ENCODE data around the gene TNS1. TPM values are rescaled to one million over a fixed set of nuclear protein-coding genes. Genes with fewer than 3 reads are reported as not detected.

TNS1 gene
- total RNA-seq, 1 donor from 2014 or later, result 0.91 TPM

GRCh38 chr2:218009231-218009630, 6.4 kb upstream of the TNS1 start:
- H3K9me3 Mint-ChIP-seq, result no peaks in the 10 kb centered on the region
- H3K27ac Mint-ChIP-seq, result no peak overlapping the region
- peaks cover 43% of the 10 kb centered on the region for H3K27me3 Mint-ChIP-seq (ENCODE audit: low read depth)
- intact Hi-C loops (cut with micrococcal nuclease), result no loop called here
- H3K36me3 Mint-ChIP-seq (ENCODE audit: low read depth), result no peaks in the 10 kb centered on the region
- DNase-seq (ENCODE audit: low spot score), result no peak
- no peak overlapping the region for H3K4me3 Mint-ChIP-seq (ENCODE audit: low read depth)
- peaks cover 7% of the 10 kb centered on the region for H3K4me1 Mint-ChIP-seq (ENCODE audit: low read depth)

GRCh38 chr2:218008060-218009040, 5.6 kb upstream of the TNS1 start:
- no peaks in the 10 kb centered on the region for H3K36me3 Mint-ChIP-seq (ENCODE audit: low read depth)
- H3K4me3 Mint-ChIP-seq (ENCODE audit: low read depth), result no peak overlapping the region
- no peak for DNase-seq (ENCODE audit: low spot score)
- no peaks in the 10 kb centered on the region for H3K9me3 Mint-ChIP-seq
- H3K4me1 Mint-ChIP-seq (ENCODE audit: low read depth), result peaks cover 9% of the 10 kb centered on the region
- intact Hi-C loops (cut with micrococcal nuclease), result no loop called here
- H3K27me3 Mint-ChIP-seq (ENCODE audit: low read depth), result peaks cover 43% of the 10 kb centered on the region
- no peak overlapping the region for H3K27ac Mint-ChIP-seq

- no peak overlapping the region for H3K4me3 Mint-ChIP-seq (ENCODE audit: low read depth)
- H3K9me3 Mint-ChIP-seq, result no peaks in the 10 kb centered on the region
- intact Hi-C loops (cut with micrococcal nuclease), result no loop called here
- H3K27me3 Mint-ChIP-seq (ENCODE audit: low read depth), result peaks cover 32% of the 10 kb centered on the region
- H3K4me1 Mint-ChIP-seq (ENCODE audit: low read depth), result peaks cover 9% of the 10 kb centered on the region
- H3K36me3 Mint-ChIP-seq (ENCODE audit: low read depth), result no peaks in the 10 kb centered on the region
- no peak overlapping the region for H3K27ac Mint-ChIP-seq
- no peak for DNase-seq (ENCODE audit: low spot score)
These were observed 3.9 kb upstream of the TNS1 start for GRCh38 chr2:218006741-218007140.

- intact Hi-C loops (cut with micrococcal nuclease), result no loop called here
- Mint-ChIP-seq H3K36me3 (ENCODE audit: low read depth) (no peaks in the 10 kb centered on the region), H3K4me3 (ENCODE audit: low read depth) (no peak overlapping the region), H3K27ac (no peak overlapping the region), H3K4me1 (ENCODE audit: low read depth) (peaks cover 4% of the 10 kb centered on the region), H3K9me3 (no peaks in the 10 kb centered on the region), H3K27me3 (ENCODE audit: low read depth) (peaks cover 21% of the 10 kb centered on the region)
- DNase-seq (ENCODE audit: low spot score), result no peak
These were observed 2.7 kb upstream of the TNS1 start for GRCh38 chr2:218005486-218005885.

- no peak overlapping the region for H3K4me3 Mint-ChIP-seq (ENCODE audit: low read depth)
- no peaks in the 10 kb centered on the region for H3K36me3 Mint-ChIP-seq (ENCODE audit: low read depth)
- no peak for DNase-seq (ENCODE audit: low spot score)
- no peak overlapping the region for H3K27ac Mint-ChIP-seq
- H3K9me3 Mint-ChIP-seq, result no peaks in the 10 kb centered on the region
- peaks cover 4% of the 10 kb centered on the region for H3K4me1 Mint-ChIP-seq (ENCODE audit: low read depth)
- peaks cover 21% of the 10 kb centered on the region for H3K27me3 Mint-ChIP-seq (ENCODE audit: low read depth)
- intact Hi-C loops (cut with micrococcal nuclease), result no loop called here
These were observed 2.2 kb upstream of the TNS1 start for GRCh38 chr2:218005028-218005427.

GRCh38 chr2:218003981-218004419, 1.2 kb upstream of the TNS1 start:
- Mint-ChIP-seq H3K9me3 (no peaks in the 10 kb centered on the region), H3K27me3 (ENCODE audit: low read depth) (peaks cover 13% of the 10 kb centered on the region), H3K4me3 (ENCODE audit: low read depth) (no peak overlapping the region), H3K36me3 (ENCODE audit: low read depth) (no peaks in the 10 kb centered on the region), H3K4me1 (ENCODE audit: low read depth) (peaks cover 4% of the 10 kb centered on the region), H3K27ac (no peak overlapping the region)
- intact Hi-C loops (cut with micrococcal nuclease), result no loop called here
- DNase-seq (ENCODE audit: low spot score), result no peak

GRCh38 chr2:218003281-218003944, 618 bp upstream of the TNS1 start:
- DNase-seq (ENCODE audit: low spot score), result no peak
- Mint-ChIP-seq H3K9me3 (no peaks in the 10 kb centered on the region), H3K27ac (no peak overlapping the region), H3K4me3 (ENCODE audit: low read depth) (no peak overlapping the region), H3K27me3 (ENCODE audit: low read depth) (peaks cover 8% of the 10 kb centered on the region), H3K4me1 (ENCODE audit: low read depth) (peaks cover 4% of the 10 kb centered on the region), H3K36me3 (ENCODE audit: low read depth) (no peaks in the 10 kb centered on the region)
- intact Hi-C loops (cut with micrococcal nuclease), result no loop called here

GRCh38 chr2:218002143-218002844, 501 bp downstream of the TNS1 start:
- no peaks in the 10 kb centered on the region for H3K36me3 Mint-ChIP-seq (ENCODE audit: low read depth)
- peaks cover 4% of the 10 kb centered on the region for H3K4me1 Mint-ChIP-seq (ENCODE audit: low read depth)
- no peak overlapping the region for H3K4me3 Mint-ChIP-seq (ENCODE audit: low read depth)
- no peaks in the 10 kb centered on the region for H3K9me3 Mint-ChIP-seq
- H3K27me3 Mint-ChIP-seq (ENCODE audit: low read depth), result peaks cover 5% of the 10 kb centered on the region
- DNase-seq (ENCODE audit: low spot score), result no peak
- H3K27ac Mint-ChIP-seq, result no peak overlapping the region
- intact Hi-C loops (cut with micrococcal nuclease), result no loop called here

- Mint-ChIP-seq H3K4me1 (ENCODE audit: low read depth) (peaks cover 4% of the 10 kb centered on the region), H3K9me3 (no peaks in the 10 kb centered on the region), H3K4me3 (ENCODE audit: low read depth) (no peak overlapping the region), H3K27ac (no peak overlapping the region), H3K27me3 (ENCODE audit: low read depth) (peaks cover 5% of the 10 kb centered on the region), H3K36me3 (ENCODE audit: low read depth) (no peaks in the 10 kb centered on the region)
- intact Hi-C loops (cut with micrococcal nuclease), result no loop called here
- no peak for DNase-seq (ENCODE audit: low spot score)
These were observed 1.2 kb downstream of the TNS1 start for GRCh38 chr2:218001629-218002028.

- no peaks in the 10 kb centered on the region for H3K36me3 Mint-ChIP-seq (ENCODE audit: low read depth)
- no peak overlapping the region for H3K27ac Mint-ChIP-seq
- DNase-seq (ENCODE audit: low spot score), result no peak
- no peak overlapping the region for H3K4me3 Mint-ChIP-seq (ENCODE audit: low read depth)
- H3K27me3 Mint-ChIP-seq (ENCODE audit: low read depth), result no peaks in the 10 kb centered on the region
- H3K4me1 Mint-ChIP-seq (ENCODE audit: low read depth), result peaks cover 1% of the 10 kb centered on the region
- H3K9me3 Mint-ChIP-seq, result no peaks in the 10 kb centered on the region
- intact Hi-C loops (cut with micrococcal nuclease), result no loop called here
These were observed 2.7 kb downstream of the TNS1 start for GRCh38 chr2:218000136-218000535.

GRCh38 chr2:217999595-217999959, 3.2 kb downstream of the TNS1 start:
- intact Hi-C loops (cut with micrococcal nuclease), result no loop called here
- no peak overlapping the region for H3K27ac Mint-ChIP-seq
- H3K9me3 Mint-ChIP-seq, result no peaks in the 10 kb centered on the region
- peaks cover 1% of the 10 kb centered on the region for H3K4me1 Mint-ChIP-seq (ENCODE audit: low read depth)
- H3K36me3 Mint-ChIP-seq (ENCODE audit: low read depth), result no peaks in the 10 kb centered on the region
- no peak overlapping the region for H3K4me3 Mint-ChIP-seq (ENCODE audit: low read depth)
- no peaks in the 10 kb centered on the region for H3K27me3 Mint-ChIP-seq (ENCODE audit: low read depth)
- no peak for DNase-seq (ENCODE audit: low spot score)

- H3K9me3 Mint-ChIP-seq, result no peaks in the 10 kb centered on the region
- peaks cover 1% of the 10 kb centered on the region for H3K4me1 Mint-ChIP-seq (ENCODE audit: low read depth)
- DNase-seq (ENCODE audit: low spot score), result no peak
- no peak overlapping the region for H3K27ac Mint-ChIP-seq
- H3K36me3 Mint-ChIP-seq (ENCODE audit: low read depth), result no peaks in the 10 kb centered on the region
- H3K27me3 Mint-ChIP-seq (ENCODE audit: low read depth), result no peaks in the 10 kb centered on the region
- intact Hi-C loops (cut with micrococcal nuclease), result no loop called here
- no peak overlapping the region for H3K4me3 Mint-ChIP-seq (ENCODE audit: low read depth)
These were observed 3.7 kb downstream of the TNS1 start for GRCh38 chr2:217998926-217999594.
